ENCODE data around the gene HRH1. TPM values are rescaled to one million over a fixed set of nuclear protein-coding genes. Genes with fewer than 3 reads are reported as not detected.
A peak's percentile ranks its signal among the peaks of the same experiment; 100 is the strongest.

The HRH1 gene
- total RNA-seq, 2 experiments from 2014 or later, result not detected

DNA sequence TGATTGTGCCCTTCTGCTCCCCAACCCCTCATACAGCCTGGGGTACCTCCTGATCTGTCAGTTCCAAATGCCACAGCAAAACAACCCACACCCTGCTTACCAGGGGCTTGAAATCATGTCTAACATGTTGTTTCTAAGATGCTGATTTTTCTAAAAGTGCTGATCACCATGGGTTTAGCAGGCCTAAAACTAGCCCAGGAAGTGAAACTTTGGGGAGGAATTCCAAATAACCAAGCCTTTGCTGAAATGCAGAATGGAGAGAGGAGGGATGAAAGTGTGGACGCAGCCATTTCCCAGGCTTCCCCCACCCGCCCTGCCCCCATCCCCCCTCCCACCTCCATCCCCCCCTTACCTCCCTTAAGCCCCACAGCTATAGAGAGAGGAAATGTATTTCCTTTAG, 2.0 kb upstream of the HRH1 start:
- H3K27me3 Mint-ChIP-seq, result peaks cover 78% of the 10 kb centered on the region
- CTCF ChIA-PET, result no interaction called here
- DNase-seq, result no peak
- no peak for ATAC-seq (ENCODE audit: poor library complexity)
- H3K36me3 Mint-ChIP-seq (ENCODE audit: low read depth), result no peaks in the 10 kb centered on the region
- no peaks in the 10 kb centered on the region for H3K9me3 Mint-ChIP-seq
- no peaks in the 10 kb centered on the region for H3K4me1 Mint-ChIP-seq (ENCODE audit: low read depth)
- no peak overlapping the region for H3K4me3 Mint-ChIP-seq
- TF ChIP-seq, protein P1, sequence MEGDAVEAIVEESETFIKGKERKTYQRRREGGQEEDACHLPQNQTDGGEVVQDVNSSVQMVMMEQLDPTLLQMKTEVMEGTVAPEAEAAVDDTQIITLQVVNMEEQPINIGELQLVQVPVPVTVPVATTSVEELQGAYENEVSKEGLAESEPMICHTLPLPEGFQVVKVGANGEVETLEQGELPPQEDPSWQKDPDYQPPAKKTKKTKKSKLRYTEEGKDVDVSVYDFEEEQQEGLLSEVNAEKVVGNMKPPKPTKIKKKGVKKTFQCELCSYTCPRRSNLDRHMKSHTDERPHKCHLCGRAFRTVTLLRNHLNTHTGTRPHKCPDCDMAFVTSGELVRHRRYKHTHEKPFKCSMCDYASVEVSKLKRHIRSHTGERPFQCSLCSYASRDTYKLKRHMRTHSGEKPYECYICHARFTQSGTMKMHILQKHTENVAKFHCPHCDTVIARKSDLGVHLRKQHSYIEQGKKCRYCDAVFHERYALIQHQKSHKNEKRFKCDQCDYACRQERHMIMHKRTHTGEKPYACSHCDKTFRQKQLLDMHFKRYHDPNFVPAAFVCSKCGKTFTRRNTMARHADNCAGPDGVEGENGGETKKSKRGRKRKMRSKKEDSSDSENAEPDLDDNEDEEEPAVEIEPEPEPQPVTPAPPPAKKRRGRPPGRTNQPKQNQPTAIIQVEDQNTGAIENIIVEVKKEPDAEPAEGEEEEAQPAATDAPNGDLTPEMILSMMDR (IDR thresholded peaks at IDR 0.05), result no peak
- Histone ChIP-seq H3K4me1 (ENCODE audit: insufficient read depth, low read length) (peaks cover 4% of the 10 kb centered on the region), H3K27ac (ENCODE audit: low read depth in 1 of 2, low read length in 2 of 2) (no peak overlapping the region), H3K27me3 (ENCODE audit: control insufficient read depth in 1 of 2, insufficient read depth in 2 of 2, low read length in 2 of 2) (peaks cover 28 to 57% of the 10 kb centered on the region in 2 experiments), H3K36me3 (ENCODE audit: insufficient read depth, low read length) (no peaks in the 10 kb centered on the region), H3K9me3 (ENCODE audit: control insufficient read depth in 1 of 2, insufficient read depth in 1 of 2, low read length in 2 of 2) (no peaks in the 10 kb centered on the region), H3K4me3 (ENCODE audit: low read length) (no peak overlapping the region)
- H3K27ac Mint-ChIP-seq, result no peak overlapping the region
- POLR2A ChIA-PET, result no interaction called here
- intact Hi-C loops (cut with DNase I, micrococcal nuclease), result no loop called here

DNA sequence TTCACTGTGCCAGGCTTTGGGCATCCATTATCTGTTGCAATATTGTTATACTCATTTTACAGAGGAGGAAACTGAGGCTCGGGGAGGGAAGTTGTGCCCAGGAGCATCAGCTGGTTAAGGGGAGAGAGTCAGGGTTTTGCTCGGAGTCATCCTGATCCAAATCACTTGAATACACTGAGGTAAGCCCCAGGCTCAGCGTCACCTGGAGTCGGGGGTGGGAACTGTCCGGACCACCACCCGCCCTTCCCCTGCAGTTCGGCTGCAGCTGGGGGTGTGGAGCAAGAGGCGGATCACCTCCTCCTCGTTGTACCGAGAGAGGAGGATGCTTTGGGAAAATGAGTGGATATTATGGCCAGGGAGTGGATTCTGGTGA, 646 bp downstream of the HRH1 start:
- Mint-ChIP-seq H3K36me3 (ENCODE audit: low read depth) (no peaks in the 10 kb centered on the region), H3K27me3 (peaks cover 77% of the 10 kb centered on the region), H3K27ac (no peak overlapping the region), H3K4me1 (ENCODE audit: low read depth) (no peaks in the 10 kb centered on the region), H3K9me3 (no peaks in the 10 kb centered on the region), H3K4me3 (no peak overlapping the region)
- no peak overlapping the region for H3K4me3 ChIP-seq (ENCODE audit: low read length)
- peaks cover 26 to 59% of the 10 kb centered on the region in 2 experiments for H3K27me3 ChIP-seq (ENCODE audit: control insufficient read depth in 1 of 2, insufficient read depth in 2 of 2, low read length in 2 of 2)
- H3K4me1 ChIP-seq (ENCODE audit: insufficient read depth, low read length), result peaks cover 4% of the 10 kb centered on the region
- DNase-seq (no peak), ATAC-seq (ENCODE audit: poor library complexity) (no peak)
- no peaks in the 10 kb centered on the region for H3K9me3 ChIP-seq (ENCODE audit: control insufficient read depth in 1 of 2, insufficient read depth in 1 of 2, low read length in 2 of 2)
- TF ChIP-seq, protein P1 (IDR thresholded peaks at IDR 0.05), result no peak
- CTCF ChIA-PET, result no interaction called here
- no peak overlapping the region for H3K27ac ChIP-seq (ENCODE audit: low read depth in 1 of 2, low read length in 2 of 2)
- intact Hi-C loops (cut with DNase I, micrococcal nuclease), result no loop called here
- H3K36me3 ChIP-seq (ENCODE audit: insufficient read depth, low read length), result no peaks in the 10 kb centered on the region
- POLR2A ChIA-PET, result no interaction called here

DNA sequence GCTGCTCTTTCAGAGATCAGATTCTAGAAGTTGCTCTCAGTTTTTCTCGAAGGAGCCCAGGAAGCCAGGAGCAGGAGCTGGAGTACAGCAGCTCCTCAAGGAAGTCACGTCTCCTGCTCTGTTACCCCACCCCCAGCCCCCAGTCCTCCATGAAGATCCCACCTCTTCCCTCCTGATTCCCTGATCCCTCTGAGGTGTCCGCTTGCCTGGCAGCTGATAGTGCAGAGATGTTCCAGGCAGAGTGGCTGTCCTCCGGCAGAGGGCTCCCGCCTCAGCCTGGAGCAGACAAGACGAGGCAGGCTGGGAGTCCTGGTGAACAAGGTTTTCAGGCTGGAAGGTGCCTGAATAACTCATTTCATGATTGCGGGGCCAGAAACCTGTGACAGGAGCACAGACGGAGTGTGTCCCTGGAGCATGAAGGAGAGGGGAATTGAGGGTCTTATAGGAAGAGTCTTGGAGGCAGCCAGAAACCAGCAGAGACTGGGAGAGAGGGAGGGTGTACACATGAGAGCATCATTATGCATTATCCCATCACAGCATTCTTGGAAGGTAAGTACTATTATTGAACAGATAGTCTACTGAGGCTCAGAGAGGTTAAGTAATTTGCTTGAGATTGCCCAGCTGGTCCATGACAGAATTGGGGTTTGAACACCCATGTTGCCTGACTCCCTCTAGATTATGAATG, 1.2 kb downstream of the HRH1 start:
- intact Hi-C loops (cut with DNase I, micrococcal nuclease), result no loop called here
- H3K27ac Mint-ChIP-seq, result no peak overlapping the region
- peaks cover 4% of the 10 kb centered on the region for H3K4me1 ChIP-seq (ENCODE audit: insufficient read depth, low read length)
- no peak overlapping the region for H3K27ac ChIP-seq (ENCODE audit: low read depth in 1 of 2, low read length in 2 of 2)
- no peaks in the 10 kb centered on the region for H3K9me3 ChIP-seq (ENCODE audit: control insufficient read depth in 1 of 2, insufficient read depth in 1 of 2, low read length in 2 of 2)
- no peaks in the 10 kb centered on the region for H3K4me1 Mint-ChIP-seq (ENCODE audit: low read depth)
- CTCF ChIA-PET, result no interaction called here
- H3K4me3 ChIP-seq (ENCODE audit: low read length), result no peak overlapping the region
- no peak overlapping the region for H3K4me3 Mint-ChIP-seq
- peaks cover 26 to 54% of the 10 kb centered on the region in 2 experiments for H3K27me3 ChIP-seq (ENCODE audit: control insufficient read depth in 1 of 2, insufficient read depth in 2 of 2, low read length in 2 of 2)
- ATAC-seq (ENCODE audit: poor library complexity) (no peak), DNase-seq (peak in 1 of 14 experiments; percentile 10)
- no peaks in the 10 kb centered on the region for H3K36me3 ChIP-seq (ENCODE audit: insufficient read depth, low read length)
- H3K9me3 Mint-ChIP-seq, result no peaks in the 10 kb centered on the region
- TF ChIP-seq, protein P1 (IDR thresholded peaks at IDR 0.05), result no peak
- H3K27me3 Mint-ChIP-seq, result peaks cover 81% of the 10 kb centered on the region
- POLR2A ChIA-PET, result no interaction called here
- no peaks in the 10 kb centered on the region for H3K36me3 Mint-ChIP-seq (ENCODE audit: low read depth)

Data from CD4-positive, alpha-beta T cell (primary cell).